PC-9 (cell line): Measurements from ENCODE around the gene SLC6A9.

Source experiments
- EZH2 ChIP-seq: fragments of 200-600 bp; sonication (generic); IDR thresholded peaks from 2 replicates; pipeline ENCODE4 v1.8.0; 2017; ENCODE audit warnings: antibody characterized with exemption, low read depth
- TF ChIP-seq, protein P1 (sequence below): fragments of 200-600 bp; sonication (generic); conservative IDR thresholded peaks from 2 replicates; pipeline ENCODE4 v1.6.1; 2017; ENCODE audit warnings: mixed run types, antibody characterized with exemption, mild to moderate bottlenecking, moderate library complexity

DNA sequence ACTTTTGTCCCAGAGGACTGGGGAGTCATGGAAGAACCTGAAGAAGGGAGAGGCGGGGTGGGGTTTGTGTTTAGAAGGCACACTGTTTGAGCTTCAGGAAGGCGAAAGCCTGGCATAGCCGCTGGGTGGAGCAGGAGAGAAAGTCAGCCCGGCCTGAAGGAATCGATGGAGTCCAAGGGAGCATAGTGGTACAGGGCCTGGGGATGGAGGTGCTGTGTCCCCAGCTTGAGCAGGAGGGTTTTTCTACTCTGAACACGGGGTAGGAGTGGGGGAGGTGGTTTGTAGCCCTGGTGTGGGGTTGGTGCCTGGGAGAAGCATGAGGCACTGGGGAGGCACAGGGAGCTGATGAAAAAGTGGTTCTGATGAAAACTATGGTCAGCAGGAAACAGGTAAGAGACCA is 44.5 kb downstream of the SLC6A9 start:
- TF ChIP-seq, protein P1, sequence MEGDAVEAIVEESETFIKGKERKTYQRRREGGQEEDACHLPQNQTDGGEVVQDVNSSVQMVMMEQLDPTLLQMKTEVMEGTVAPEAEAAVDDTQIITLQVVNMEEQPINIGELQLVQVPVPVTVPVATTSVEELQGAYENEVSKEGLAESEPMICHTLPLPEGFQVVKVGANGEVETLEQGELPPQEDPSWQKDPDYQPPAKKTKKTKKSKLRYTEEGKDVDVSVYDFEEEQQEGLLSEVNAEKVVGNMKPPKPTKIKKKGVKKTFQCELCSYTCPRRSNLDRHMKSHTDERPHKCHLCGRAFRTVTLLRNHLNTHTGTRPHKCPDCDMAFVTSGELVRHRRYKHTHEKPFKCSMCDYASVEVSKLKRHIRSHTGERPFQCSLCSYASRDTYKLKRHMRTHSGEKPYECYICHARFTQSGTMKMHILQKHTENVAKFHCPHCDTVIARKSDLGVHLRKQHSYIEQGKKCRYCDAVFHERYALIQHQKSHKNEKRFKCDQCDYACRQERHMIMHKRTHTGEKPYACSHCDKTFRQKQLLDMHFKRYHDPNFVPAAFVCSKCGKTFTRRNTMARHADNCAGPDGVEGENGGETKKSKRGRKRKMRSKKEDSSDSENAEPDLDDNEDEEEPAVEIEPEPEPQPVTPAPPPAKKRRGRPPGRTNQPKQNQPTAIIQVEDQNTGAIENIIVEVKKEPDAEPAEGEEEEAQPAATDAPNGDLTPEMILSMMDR: no peak
- no peak for TF ChIP-seq EZH2
